Duodenal mucosa (tissue), 2 donors: ENCODE measurements around the gene PDZD2.

Source experiments
- H3K27ac ChIP-seq: one replicate; pipeline ENCODE4 v1.7.0; 2013; ENCODE audit warnings: low read depth, low read length
- H3K27me3 ChIP-seq, 2 donors: one replicate each; pipeline ENCODE4 v1.7.0; 2013; ENCODE audit warnings: low read length in 2 of 2, control low read depth in 1 of 2; ENCODE audit not compliant: insufficient read depth in 2 of 2, control insufficient read depth in 1 of 2
- H3K36me3 ChIP-seq, 2 donors: one replicate each; pipeline ENCODE4 v1.7.0; 2013; ENCODE audit warnings: low read length in 2 of 2, control low read depth in 1 of 2; ENCODE audit not compliant: insufficient read depth in 2 of 2, control insufficient read depth in 1 of 2
- H3K4me1 ChIP-seq, 2 donors: one replicate each; pipeline ENCODE4 v1.7.0; 2013; ENCODE audit warnings: low read length in 2 of 2, control low read depth in 1 of 2; ENCODE audit not compliant: insufficient read depth in 2 of 2, control insufficient read depth in 1 of 2
- H3K4me3 ChIP-seq, 2 donors: one replicate each; pipeline ENCODE4 v1.7.0; 2013; ENCODE audit warnings: low read length in 2 of 2, low read depth in 1 of 2
- H3K9ac ChIP-seq, 2 donors: one replicate each; pipeline ENCODE4 v1.7.0; 2013; ENCODE audit warnings: low read length in 2 of 2, low read depth in 1 of 2
- H3K9me3 ChIP-seq, 2 donors: one replicate each; pipeline ENCODE4 v1.7.0; 2013; ENCODE audit warnings: low read length in 2 of 2, control low read depth in 1 of 2; ENCODE audit not compliant: control insufficient read depth in 1 of 2

PDZD2 gene

GRCh38 chr5:31898036-31898632, 259.2 kb downstream of the PDZD2 start:
- no peak overlapping the region for H3K27ac ChIP-seq
- no peaks in the 10 kb centered on the region for H3K9me3 ChIP-seq
- no peaks in the 10 kb centered on the region for H3K4me1 ChIP-seq
- no peaks in the 10 kb centered on the region for H3K27me3 ChIP-seq
- H3K4me3 ChIP-seq, result no peak overlapping the region
- H3K36me3 ChIP-seq, result no peaks in the 10 kb centered on the region
- H3K9ac ChIP-seq, result no peak overlapping the region

DNA sequence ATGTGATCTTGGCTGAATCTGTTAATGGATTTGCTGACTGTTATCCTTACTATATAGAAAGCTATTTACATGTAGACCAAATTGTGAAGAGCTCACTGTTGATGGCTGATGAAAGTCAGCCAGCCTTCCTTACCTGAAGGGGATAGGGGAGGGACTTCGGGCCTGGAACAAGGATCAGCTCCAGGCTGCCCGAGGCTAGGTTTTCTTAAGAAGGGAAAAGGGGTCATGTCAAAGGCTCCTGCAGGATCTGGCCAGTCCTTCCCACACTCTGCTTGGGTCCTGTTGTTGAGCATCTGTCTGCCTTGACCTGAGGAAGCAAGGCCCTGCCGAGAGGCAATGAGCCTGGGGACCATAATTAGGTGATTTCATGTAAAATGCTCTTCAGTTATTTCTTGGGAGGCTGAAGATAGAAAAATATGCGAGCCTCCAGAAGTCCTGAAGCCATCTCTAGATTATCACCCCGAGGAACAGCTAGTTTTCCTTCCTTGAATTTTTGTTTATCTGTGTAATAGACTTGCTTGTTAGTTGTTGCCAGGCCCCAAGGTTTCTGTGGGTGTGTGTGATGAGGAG, 261.4 kb downstream of the PDZD2 start:
- Histone ChIP-seq H3K9me3 (no peaks in the 10 kb centered on the region), H3K27ac (no peak overlapping the region), H3K36me3 (no peaks in the 10 kb centered on the region)

GRCh38 chr5:31901807-31902530, 263.0 kb downstream of the PDZD2 start:
- no peaks in the 10 kb centered on the region for H3K36me3 ChIP-seq
- no peak overlapping the region for H3K4me3 ChIP-seq
- no peaks in the 10 kb centered on the region for H3K9me3 ChIP-seq
- no peak overlapping the region for H3K9ac ChIP-seq
- H3K27ac ChIP-seq, result no peak overlapping the region
- H3K27me3 ChIP-seq, result no peaks in the 10 kb centered on the region
- no peaks in the 10 kb centered on the region for H3K4me1 ChIP-seq

More for the DNA sequence above, 261.4 kb downstream of the PDZD2 start:
- Histone ChIP-seq H3K4me1 (no peaks in the 10 kb centered on the region), H3K27me3 (no peaks in the 10 kb centered on the region), H3K4me3 (no peak overlapping the region), H3K9ac (no peak overlapping the region)

DNA sequence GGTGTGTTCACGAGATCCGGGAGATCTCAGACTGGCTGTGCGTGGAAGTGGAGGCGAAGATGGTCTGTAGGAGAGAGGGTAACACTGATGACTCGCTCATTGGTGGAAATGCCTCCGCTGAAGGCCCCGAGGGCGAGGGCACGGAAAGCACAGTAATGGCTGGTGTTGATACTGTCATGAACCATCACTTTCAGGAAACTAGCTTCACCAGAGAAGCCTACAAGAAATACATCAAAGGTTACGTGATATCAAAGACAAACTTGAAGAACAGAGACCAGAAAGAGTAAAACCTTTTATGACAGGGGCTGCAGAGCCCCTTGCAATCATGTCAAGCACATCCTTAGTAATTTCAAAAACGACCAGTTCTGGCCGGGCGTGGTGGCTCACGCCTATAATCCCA, 269.5 kb downstream of the PDZD2 start:
- no peak overlapping the region for H3K27ac ChIP-seq
- H3K9me3 ChIP-seq, result no peaks in the 10 kb centered on the region
- H3K36me3 ChIP-seq, result no peaks in the 10 kb centered on the region
- H3K9ac ChIP-seq, result no peak overlapping the region
- no peaks in the 10 kb centered on the region for H3K27me3 ChIP-seq
- no peaks in the 10 kb centered on the region for H3K4me1 ChIP-seq
- H3K4me3 ChIP-seq, result no peak overlapping the region

- Histone ChIP-seq H3K27ac (no peak overlapping the region), H3K4me3 (no peak overlapping the region), H3K36me3 (no peaks in the 10 kb centered on the region), H3K4me1 (no peaks in the 10 kb centered on the region), H3K9ac (no peak overlapping the region), H3K9me3 (no peaks in the 10 kb centered on the region), H3K27me3 (no peaks in the 10 kb centered on the region)
Measured at GRCh38 chr5:31909073-31909472, 270.1 kb downstream of the PDZD2 start.

GRCh38 chr5:31911291-31912265, 272.6 kb downstream of the PDZD2 start:
- Histone ChIP-seq H3K4me1 (no peaks in the 10 kb centered on the region), H3K9ac (no peak overlapping the region), H3K27me3 (no peaks in the 10 kb centered on the region), H3K9me3 (no peaks in the 10 kb centered on the region), H3K36me3 (no peaks in the 10 kb centered on the region), H3K4me3 (no peak overlapping the region), H3K27ac (no peak overlapping the region)

- Histone ChIP-seq H3K9me3 (no peaks in the 10 kb centered on the region), H3K27me3 (no peaks in the 10 kb centered on the region), H3K4me1 (no peaks in the 10 kb centered on the region), H3K27ac (no peak overlapping the region), H3K9ac (no peak overlapping the region), H3K36me3 (no peaks in the 10 kb centered on the region), H3K4me3 (no peak overlapping the region)
Measured at GRCh38 chr5:31913808-31914207, 274.9 kb downstream of the PDZD2 start.

- Histone ChIP-seq H3K9me3 (no peaks in the 10 kb centered on the region), H3K4me3 (no peak overlapping the region), H3K27me3 (no peaks in the 10 kb centered on the region), H3K27ac (no peak overlapping the region), H3K9ac (no peak overlapping the region), H3K36me3 (no peaks in the 10 kb centered on the region), H3K4me1 (no peaks in the 10 kb centered on the region)
Measured at GRCh38 chr5:31916327-31916726, 277.4 kb downstream of the PDZD2 start.

DNA sequence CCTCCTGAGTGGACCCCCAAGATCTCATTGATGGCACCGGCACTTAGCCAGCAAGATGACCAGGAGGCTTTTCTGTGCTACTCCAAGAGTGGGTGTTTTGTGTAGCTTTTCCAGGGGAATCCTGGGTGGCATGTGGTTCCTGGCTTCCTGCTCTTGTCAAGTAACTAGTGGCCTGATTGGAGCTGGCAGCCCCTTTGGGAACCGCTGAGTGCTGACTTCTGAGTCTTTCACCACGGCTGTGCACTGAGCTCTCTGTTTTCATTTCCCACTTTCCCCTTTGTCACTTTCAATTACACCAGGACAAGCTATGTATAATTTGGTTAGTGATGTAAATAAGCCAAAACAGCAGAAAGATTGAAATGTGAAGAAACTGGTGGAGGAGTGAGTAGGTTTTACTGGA, 279.8 kb downstream of the PDZD2 start:
- no peak overlapping the region for H3K27ac ChIP-seq
- no peaks in the 10 kb centered on the region for H3K36me3 ChIP-seq
- H3K4me1 ChIP-seq, result no peaks in the 10 kb centered on the region
- no peak overlapping the region for H3K9ac ChIP-seq
- no peaks in the 10 kb centered on the region for H3K9me3 ChIP-seq
- no peak overlapping the region for H3K4me3 ChIP-seq
- H3K27me3 ChIP-seq, result no peaks in the 10 kb centered on the region

DNA sequence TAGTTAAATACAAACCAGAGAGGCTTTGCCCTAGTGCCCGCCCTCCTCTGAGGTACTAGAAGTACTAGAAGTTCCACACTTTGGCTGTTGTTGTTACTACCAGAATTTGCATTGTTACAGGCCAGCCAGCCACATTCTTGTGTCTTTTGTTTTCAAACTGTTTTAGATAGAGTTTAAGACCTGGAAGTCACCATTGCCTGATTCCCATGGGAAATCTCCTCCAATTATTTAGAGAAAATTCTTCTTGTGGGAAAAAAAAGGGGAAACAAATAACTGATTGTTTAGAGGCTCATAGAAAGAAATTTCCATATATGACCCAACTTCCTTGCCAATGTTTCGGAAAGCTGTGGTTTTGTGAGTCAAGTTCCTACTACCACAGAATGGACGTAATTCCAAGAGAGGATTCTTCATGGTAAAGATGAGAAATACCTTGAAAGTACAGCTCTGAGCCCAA, 282.9 kb downstream of the PDZD2 start:
- Histone ChIP-seq H3K4me3 (no peak overlapping the region), H3K9me3 (no peaks in the 10 kb centered on the region), H3K27me3 (no peaks in the 10 kb centered on the region), H3K4me1 (no peaks in the 10 kb centered on the region), H3K9ac (no peak overlapping the region), H3K36me3 (no peaks in the 10 kb centered on the region), H3K27ac (no peak overlapping the region)
